ENCODE results near the gene SMC3.
"Not testable (repeated sequence)": the region's sequence is repeated elsewhere in the genome, so short reads cannot be mapped to it uniquely, and the experiment has no call there.

The SMC3 gene

GRCh38 chr10:110584006-110584405 lies 16.5 kb downstream of the SMC3 start:
- no peak for DNase-seq (ENCODE audit: low read depth)

- no peak for DNase-seq (ENCODE audit: low read depth)
These were observed 24.3 kb downstream of the SMC3 start for GRCh38 chr10:110591760-110592159.

GRCh38 chr10:110597476-110597875 lies 30.0 kb downstream of the SMC3 start:
- no peak for DNase-seq (ENCODE audit: low read depth)

GRCh38 chr10:110600487-110601101 lies 33.1 kb downstream of the SMC3 start:
- peak; percentile 23 for DNase-seq (ENCODE audit: low read depth)

GRCh38 chr10:110601581-110601980 lies 34.1 kb downstream of the SMC3 start:
- no peak for DNase-seq (ENCODE audit: low read depth)

- DNase-seq (ENCODE audit: low read depth), result no peak
These were observed 40.6 kb downstream of the SMC3 start for GRCh38 chr10:110608087-110608486.

GRCh38 chr10:110609605-110610004 lies 42.1 kb downstream of the SMC3 start:
- no peak for DNase-seq (ENCODE audit: low read depth)

GRCh38 chr10:110610308-110610774 lies 42.8 kb downstream of the SMC3 start:
- DNase-seq (ENCODE audit: low read depth), result no peak

GRCh38 chr10:110610781-110611180 lies 43.3 kb downstream of the SMC3 start:
- DNase-seq (ENCODE audit: low read depth), result not testable (repeated sequence)

- DNase-seq (ENCODE audit: low read depth), result no peak
These were observed 44.6 kb downstream of the SMC3 start for GRCh38 chr10:110612087-110612486.

- no peak for DNase-seq (ENCODE audit: low read depth)
These were observed 45.1 kb downstream of the SMC3 start for GRCh38 chr10:110612629-110613028.

- DNase-seq (ENCODE audit: low read depth), result no peak
These were observed 46.0 kb downstream of the SMC3 start for GRCh38 chr10:110613341-110613995.

GRCh38 chr10:110613996-110614495 lies 46.6 kb downstream of the SMC3 start:
- no peak for DNase-seq (ENCODE audit: low read depth)

- DNase-seq (ENCODE audit: low read depth), result no peak
These were observed 47.7 kb downstream of the SMC3 start for GRCh38 chr10:110615057-110615747.

GRCh38 chr10:110616493-110617033 lies 49.1 kb downstream of the SMC3 start:
- DNase-seq (ENCODE audit: low read depth), result no peak

GRCh38 chr10:110617425-110618229 lies 50.1 kb downstream of the SMC3 start:
- no peak for DNase-seq (ENCODE audit: low read depth)

GRCh38 chr10:110618230-110618610 lies 50.7 kb downstream of the SMC3 start:
- DNase-seq (ENCODE audit: low read depth), result no peak

- DNase-seq (ENCODE audit: low read depth), result no peak
These were observed 52.3 kb downstream of the SMC3 start for GRCh38 chr10:110619514-110620397.

- no peak for DNase-seq (ENCODE audit: low read depth)
These were observed 52.9 kb downstream of the SMC3 start for GRCh38 chr10:110620398-110620719.

- not testable (repeated sequence) for DNase-seq (ENCODE audit: low read depth)
These were observed 55.8 kb downstream of the SMC3 start for GRCh38 chr10:110623316-110623715.

GRCh38 chr10:110625356-110625894 lies 57.9 kb downstream of the SMC3 start:
- DNase-seq (ENCODE audit: low read depth), result no peak

All from GM04504 (cell line).